ENCODE data around the gene TRERF1.

- TF ChIP-seq CTCF (IDR thresholded peaks at IDR 0.05) (no peak), POLR2A (IDR thresholded peaks at IDR 0.05) (no peak)
These were observed 173.4 kb downstream of the TRERF1 start for GRCh38 chr6:42278131-42278853.
